ENCODE results near the gene ABHD8.
A peak's percentile ranks its signal among the peaks of the same experiment; 100 is the strongest.

ABHD8 gene

GRCh38 chr19:17303167-17303939 is at the start of gene ABHD8:
ABHD8 (minus strand) TSS chr19:17303425; CDS start chr19:17301616, 1,809 bp downstream.
- peak; percentile 63 to 92 for DNase-seq

- DNase-seq: no peak
Observed at GRCh38 chr19:17352608-17353280, 49.5 kb upstream of the ABHD8 start.

- no peak for DNase-seq
Observed at GRCh38 chr19:17351815-17352435, 48.7 kb upstream of the ABHD8 start.

GRCh38 chr19:17348700-17349099 is 45.5 kb upstream of the ABHD8 start:
- no peak for DNase-seq

- DNase-seq: no peak
Observed at GRCh38 chr19:17347877-17348276, 44.7 kb upstream of the ABHD8 start.

- DNase-seq: no peak
Observed at GRCh38 chr19:17347361-17347760, 44.1 kb upstream of the ABHD8 start.

- DNase-seq: peak in 1 of 2 experiments; percentile 56
Observed at GRCh38 chr19:17346109-17346671, 43.0 kb upstream of the ABHD8 start.

- DNase-seq: no peak
Observed at GRCh38 chr19:17341845-17342244, 38.6 kb upstream of the ABHD8 start.

GRCh38 chr19:17341386-17341785 is 38.2 kb upstream of the ABHD8 start:
- no peak for DNase-seq

- DNase-seq: no peak
Observed at GRCh38 chr19:17340871-17341357, 37.7 kb upstream of the ABHD8 start.

GRCh38 chr19:17340302-17340870 is 37.2 kb upstream of the ABHD8 start:
- no peak for DNase-seq

GRCh38 chr19:17339088-17339741 is 36.0 kb upstream of the ABHD8 start:
- DNase-seq: no peak

GRCh38 chr19:17338433-17339078 is 35.3 kb upstream of the ABHD8 start:
- no peak for DNase-seq

- DNase-seq: peak in 1 of 2 experiments; percentile 55
Observed at GRCh38 chr19:17337675-17338432, 34.6 kb upstream of the ABHD8 start.

GRCh38 chr19:17336872-17337674 is 33.8 kb upstream of the ABHD8 start, which contains the start of gene GTPBP3:
GTPBP3 (plus strand) TSS chr19:17337553; CDS start chr19:17337612, 59 bp downstream.
- DNase-seq: peak; percentile 96 to 98

GRCh38 chr19:17335575-17335974 is 32.4 kb upstream of the ABHD8 start:
- DNase-seq: no peak

- DNase-seq: peak; percentile 89 to 95
Observed at GRCh38 chr19:17334414-17335409, 31.5 kb upstream of the ABHD8 start, which contains the start of gene ANO8. ANO8 (minus strand) TSS chr19:17334855; CDS start chr19:17334670, 185 bp downstream.

GRCh38 chr19:17333611-17334413 is 30.6 kb upstream of the ABHD8 start:
- DNase-seq: no peak
